ENCODE data around the gene NXPH4. TPM values are rescaled to one million over a fixed set of nuclear protein-coding genes. Genes with fewer than 3 reads are reported as not detected.

The NXPH4 gene
- total RNA-seq, 1 experiment from 2014 or later, result 4.8 TPM

DNA sequence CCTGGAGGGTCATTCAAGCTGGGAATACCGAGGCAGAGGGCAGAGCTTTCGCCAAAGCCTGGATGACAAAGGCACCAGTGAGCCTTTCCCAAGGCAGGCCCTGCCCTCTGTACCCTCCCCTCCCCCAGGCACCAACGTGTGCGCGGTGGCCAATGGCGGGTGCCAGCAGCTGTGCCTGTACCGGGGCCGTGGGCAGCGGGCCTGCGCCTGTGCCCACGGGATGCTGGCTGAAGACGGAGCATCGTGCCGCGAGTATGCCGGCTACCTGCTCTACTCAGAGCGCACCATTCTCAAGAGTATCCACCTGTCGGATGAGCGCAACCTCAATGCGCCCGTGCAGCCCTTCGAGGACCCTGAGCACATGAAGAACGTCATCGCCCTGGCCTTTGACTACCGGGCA lies 31.2 kb upstream of the NXPH4 start:
- intact Hi-C loops (cut with micrococcal nuclease; ENCODE audit: unreplicated experiment), result loop anchor here (10.0 kb wide), 1 partner anchor 431 kb away; the partner anchor contains the start of gene PRIM1
- H3K36me3 ChIP-seq (ENCODE audit: insufficient read depth, low read length, poor library complexity, severe bottlenecking), result peaks cover 8% of the 10 kb centered on the region
- CTCF ChIA-PET, result no interaction called here

DNA sequence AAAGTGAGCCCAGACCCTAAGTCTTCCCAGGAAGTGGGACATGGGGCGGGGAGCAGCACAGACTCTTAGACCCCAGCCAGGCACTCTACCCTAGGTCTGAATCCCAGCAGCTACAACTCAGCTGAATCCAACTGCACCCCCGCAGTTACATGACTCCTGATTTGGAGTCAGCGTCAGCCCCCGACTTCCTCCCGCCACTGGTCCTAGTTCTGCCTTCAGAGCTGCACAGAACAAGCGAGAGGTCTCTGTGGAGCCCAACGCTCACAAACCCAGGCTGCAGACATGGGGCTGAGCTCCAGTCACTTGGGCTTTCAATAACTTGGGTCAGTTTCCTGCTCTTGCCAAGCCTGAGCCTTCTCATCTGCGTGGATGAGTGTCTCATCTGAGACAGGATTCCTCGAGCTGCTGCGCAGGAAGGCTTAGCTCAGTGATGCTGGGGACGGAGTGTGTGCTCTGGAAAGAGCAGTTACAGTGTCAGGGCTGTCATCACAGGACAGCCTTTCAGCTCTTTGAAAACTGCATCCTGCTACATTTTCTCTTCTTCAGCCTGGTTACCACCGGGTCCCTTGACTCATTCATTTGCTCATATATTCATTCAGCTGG lies 30.6 kb upstream of the NXPH4 start:
- BruUV-seq (replicated peaks), result no TSS peak

More for the DNA sequence above, 31.2 kb upstream of the NXPH4 start:
- no peak for DNase-seq (ENCODE audit: low spot score)
- POLR2A ChIA-PET (ENCODE audit: low non-redundant PET), result no interaction called here
- Histone ChIP-seq H3K4me3 (ENCODE audit: low read depth, low read length, poor library complexity, severe bottlenecking) (no peak overlapping the region), H3K27me3 (replicated peaks; ENCODE audit: insufficient read depth, low read depth, low read length, poor library complexity) (no peaks in the 10 kb centered on the region), H3K9me3 (ENCODE audit: low read depth, low read length, poor library complexity, severe bottlenecking) (no peaks in the 10 kb centered on the region), H3K27ac (ENCODE audit: low read depth, low read length, poor library complexity, severe bottlenecking) (no peak overlapping the region), H3K4me1 (ENCODE audit: insufficient read depth, low read length, poor library complexity, severe bottlenecking) (peaks cover 8% of the 10 kb centered on the region)
- BruUV-seq (replicated peaks), result no TSS peak
- TF ChIP-seq, protein P1, sequence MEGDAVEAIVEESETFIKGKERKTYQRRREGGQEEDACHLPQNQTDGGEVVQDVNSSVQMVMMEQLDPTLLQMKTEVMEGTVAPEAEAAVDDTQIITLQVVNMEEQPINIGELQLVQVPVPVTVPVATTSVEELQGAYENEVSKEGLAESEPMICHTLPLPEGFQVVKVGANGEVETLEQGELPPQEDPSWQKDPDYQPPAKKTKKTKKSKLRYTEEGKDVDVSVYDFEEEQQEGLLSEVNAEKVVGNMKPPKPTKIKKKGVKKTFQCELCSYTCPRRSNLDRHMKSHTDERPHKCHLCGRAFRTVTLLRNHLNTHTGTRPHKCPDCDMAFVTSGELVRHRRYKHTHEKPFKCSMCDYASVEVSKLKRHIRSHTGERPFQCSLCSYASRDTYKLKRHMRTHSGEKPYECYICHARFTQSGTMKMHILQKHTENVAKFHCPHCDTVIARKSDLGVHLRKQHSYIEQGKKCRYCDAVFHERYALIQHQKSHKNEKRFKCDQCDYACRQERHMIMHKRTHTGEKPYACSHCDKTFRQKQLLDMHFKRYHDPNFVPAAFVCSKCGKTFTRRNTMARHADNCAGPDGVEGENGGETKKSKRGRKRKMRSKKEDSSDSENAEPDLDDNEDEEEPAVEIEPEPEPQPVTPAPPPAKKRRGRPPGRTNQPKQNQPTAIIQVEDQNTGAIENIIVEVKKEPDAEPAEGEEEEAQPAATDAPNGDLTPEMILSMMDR (conservative IDR thresholded peaks at IDR 0.05; ENCODE audit: low read depth, low read length), result no peak
- TF ChIP-seq EZH2 (IDR thresholded peaks at IDR 0.05; ENCODE audit: borderline replicate concordance, low read depth, low read length, poor library complexity, severe bottlenecking), result no peak

GRCh38 chr12:57187222-57188089 lies 29.1 kb upstream of the NXPH4 start:
- no peak for DNase-seq (ENCODE audit: low spot score)
- no peaks in the 10 kb centered on the region for H3K9me3 ChIP-seq (ENCODE audit: low read depth, low read length, poor library complexity, severe bottlenecking)
- H3K4me3 ChIP-seq (ENCODE audit: low read depth, low read length, poor library complexity, severe bottlenecking), result no peak overlapping the region
- peaks cover 11% of the 10 kb centered on the region for H3K4me1 ChIP-seq (ENCODE audit: insufficient read depth, low read length, poor library complexity, severe bottlenecking)
- intact Hi-C loops (cut with micrococcal nuclease; ENCODE audit: unreplicated experiment), result loop anchor here (10.0 kb wide), 1 partner anchor 433 kb away; the partner anchor contains the start of gene PRIM1
- H3K36me3 ChIP-seq (ENCODE audit: insufficient read depth, low read length, poor library complexity, severe bottlenecking), result peaks cover 10% of the 10 kb centered on the region
- ChIA-PET POLR2A (ENCODE audit: low non-redundant PET) (no interaction called here), CTCF (interaction anchor here (0.6 to 0.8 kb wide), 3 partner anchors 11 to 89 kb away, joined by 3 to 5 read pairs (median 3); partner anchors contain the start of gene LRP1)
- no peaks in the 10 kb centered on the region for H3K27me3 ChIP-seq (replicated peaks; ENCODE audit: insufficient read depth, low read depth, low read length, poor library complexity)
- TF ChIP-seq EZH2 (IDR thresholded peaks at IDR 0.05; ENCODE audit: borderline replicate concordance, low read depth, low read length, poor library complexity, severe bottlenecking), result no peak
- TF ChIP-seq, protein P1 (conservative IDR thresholded peaks at IDR 0.05; ENCODE audit: low read depth, low read length), result no peak
- no peak overlapping the region for H3K27ac ChIP-seq (ENCODE audit: low read depth, low read length, poor library complexity, severe bottlenecking)
- BruUV-seq (replicated peaks), result no TSS peak

More for the DNA sequence above, 30.6 kb upstream of the NXPH4 start:
- peaks cover 8% of the 10 kb centered on the region for H3K36me3 ChIP-seq (ENCODE audit: insufficient read depth, low read length, poor library complexity, severe bottlenecking)
- TF ChIP-seq, protein P1 (conservative IDR thresholded peaks at IDR 0.05; ENCODE audit: low read depth, low read length), result no peak
- TF ChIP-seq EZH2 (IDR thresholded peaks at IDR 0.05; ENCODE audit: borderline replicate concordance, low read depth, low read length, poor library complexity, severe bottlenecking), result no peak
- peaks cover 11% of the 10 kb centered on the region for H3K4me1 ChIP-seq (ENCODE audit: insufficient read depth, low read length, poor library complexity, severe bottlenecking)
- H3K4me3 ChIP-seq (ENCODE audit: low read depth, low read length, poor library complexity, severe bottlenecking), result no peak overlapping the region
- intact Hi-C loops (cut with micrococcal nuclease; ENCODE audit: unreplicated experiment), result loop anchor here (10.0 kb wide), 1 partner anchor 431 kb away; the partner anchor contains the start of gene PRIM1
- no peak for DNase-seq (ENCODE audit: low spot score)
- ChIA-PET POLR2A (ENCODE audit: low non-redundant PET) (no interaction called here), CTCF (no interaction called here)
- no peaks in the 10 kb centered on the region for H3K9me3 ChIP-seq (ENCODE audit: low read depth, low read length, poor library complexity, severe bottlenecking)
- H3K27ac ChIP-seq (ENCODE audit: low read depth, low read length, poor library complexity, severe bottlenecking), result no peak overlapping the region
- H3K27me3 ChIP-seq (replicated peaks; ENCODE audit: insufficient read depth, low read depth, low read length, poor library complexity), result no peaks in the 10 kb centered on the region

Data from A673 (cell line).